Measurements from ENCODE around the gene SLC43A2. TPM values are rescaled to one million over a fixed set of nuclear protein-coding genes. Genes with fewer than 3 reads are reported as not detected.

Gene SLC43A2
- total RNA-seq, 2 donors from 2014 or later, result 14.0 to 18.6 TPM

DNA sequence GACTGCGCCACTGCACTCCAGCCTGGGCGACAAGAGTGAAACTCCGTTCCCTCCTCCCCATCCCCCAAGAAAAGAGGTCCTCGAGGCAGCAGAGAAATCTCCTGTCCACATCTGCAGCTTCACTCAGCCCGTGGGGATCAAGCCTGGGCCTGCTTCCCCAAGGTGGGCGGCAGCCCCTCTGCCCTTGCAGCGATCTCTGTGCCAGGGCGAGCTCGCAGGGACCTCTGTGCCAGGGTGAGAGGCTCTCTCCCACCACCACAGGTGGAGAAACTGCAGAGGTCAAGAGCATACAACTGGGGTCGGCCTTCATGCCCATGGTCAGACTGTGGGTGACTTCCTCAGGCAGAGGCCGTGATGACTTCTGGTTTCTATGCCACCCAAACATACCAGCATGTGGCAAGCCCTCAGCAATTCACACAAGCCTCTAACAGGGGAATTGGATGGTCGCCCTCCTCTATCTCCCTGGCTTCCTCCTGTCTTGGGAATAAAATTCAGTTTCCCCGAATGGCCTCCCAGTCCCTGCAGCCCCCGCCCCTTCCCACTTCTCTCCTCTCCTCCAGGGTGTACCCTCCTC is 5.5 kb downstream of the SLC43A2 start:
- H3K27me3 Mint-ChIP-seq (ENCODE audit: insufficient read depth), result peaks cover 14% of the 10 kb centered on the region
- TF ChIP-seq, protein P1, sequence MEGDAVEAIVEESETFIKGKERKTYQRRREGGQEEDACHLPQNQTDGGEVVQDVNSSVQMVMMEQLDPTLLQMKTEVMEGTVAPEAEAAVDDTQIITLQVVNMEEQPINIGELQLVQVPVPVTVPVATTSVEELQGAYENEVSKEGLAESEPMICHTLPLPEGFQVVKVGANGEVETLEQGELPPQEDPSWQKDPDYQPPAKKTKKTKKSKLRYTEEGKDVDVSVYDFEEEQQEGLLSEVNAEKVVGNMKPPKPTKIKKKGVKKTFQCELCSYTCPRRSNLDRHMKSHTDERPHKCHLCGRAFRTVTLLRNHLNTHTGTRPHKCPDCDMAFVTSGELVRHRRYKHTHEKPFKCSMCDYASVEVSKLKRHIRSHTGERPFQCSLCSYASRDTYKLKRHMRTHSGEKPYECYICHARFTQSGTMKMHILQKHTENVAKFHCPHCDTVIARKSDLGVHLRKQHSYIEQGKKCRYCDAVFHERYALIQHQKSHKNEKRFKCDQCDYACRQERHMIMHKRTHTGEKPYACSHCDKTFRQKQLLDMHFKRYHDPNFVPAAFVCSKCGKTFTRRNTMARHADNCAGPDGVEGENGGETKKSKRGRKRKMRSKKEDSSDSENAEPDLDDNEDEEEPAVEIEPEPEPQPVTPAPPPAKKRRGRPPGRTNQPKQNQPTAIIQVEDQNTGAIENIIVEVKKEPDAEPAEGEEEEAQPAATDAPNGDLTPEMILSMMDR (conservative IDR thresholded peaks at IDR 0.05), result no peak
- no peaks in the 10 kb centered on the region for H3K4me1 ChIP-seq (ENCODE audit: control insufficient read depth, insufficient read depth, low read length)
- H3K4me3 Mint-ChIP-seq, result no peak overlapping the region
- H3K27ac Mint-ChIP-seq, result no peak overlapping the region
- 89 to 96% methylated on average over 7 to 14 of the region's 14 CpGs for WGBS, 2 experiments (ENCODE audit: insufficient coverage in 1 of 2, insufficient read length in 1 of 2)
- no peaks in the 10 kb centered on the region for H3K9me3 Mint-ChIP-seq
- H3K9ac ChIP-seq (ENCODE audit: extremely low read depth, low read length, poor library complexity, severe bottlenecking), result no peak overlapping the region
- no peaks in the 10 kb centered on the region for H3K36me3 ChIP-seq (ENCODE audit: control insufficient read depth, insufficient read depth, low read length)
- H3K4me3 ChIP-seq (ENCODE audit: low read length), result no peak overlapping the region
- no peaks in the 10 kb centered on the region for H3K9me3 ChIP-seq (ENCODE audit: control insufficient read depth, low read length)
- H3K4me1 Mint-ChIP-seq, result peaks cover 26% of the 10 kb centered on the region
- no peak for DNase-seq
- H3K27me3 ChIP-seq (ENCODE audit: control insufficient read depth, insufficient read depth, low read length, poor library complexity, severe bottlenecking), result peaks cover 9% of the 10 kb centered on the region
- H3K36me3 Mint-ChIP-seq (ENCODE audit: low read depth), result peaks cover 4% of the 10 kb centered on the region
- H3K27ac ChIP-seq (ENCODE audit: low read depth, low read length), result no peak overlapping the region

DNA sequence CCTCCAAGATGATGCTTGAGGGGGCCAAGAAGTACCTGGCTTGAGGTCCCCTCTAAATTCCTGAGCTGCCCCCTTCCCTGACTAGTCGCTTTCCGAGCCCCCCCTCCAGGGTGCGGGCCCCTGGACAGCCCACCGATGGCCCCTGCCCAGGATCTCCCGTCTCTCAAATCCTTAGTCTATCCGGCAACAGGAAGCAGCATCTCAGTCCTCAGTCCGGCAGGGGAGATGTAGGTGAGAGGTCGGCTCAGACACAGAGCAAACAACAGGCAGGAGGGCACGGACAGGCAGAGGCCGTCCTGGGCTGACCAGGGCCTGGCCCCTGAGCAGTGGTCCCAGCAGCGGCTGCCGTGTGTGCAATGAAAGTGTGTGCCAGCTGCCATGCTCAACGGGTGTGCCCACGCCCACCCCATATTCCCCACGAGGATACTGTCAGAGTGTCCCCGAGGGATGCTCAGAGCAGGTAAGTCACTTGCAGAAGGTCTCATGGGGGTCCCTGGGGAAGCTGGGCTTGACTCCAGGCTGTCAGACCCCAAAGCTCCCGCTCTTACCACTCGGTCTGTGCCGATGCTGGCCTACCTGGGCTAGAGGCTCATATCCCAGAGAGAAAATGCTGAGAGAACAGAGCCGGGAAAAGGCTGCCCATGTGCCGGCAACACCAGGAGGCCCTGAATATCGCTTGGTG is 7.2 kb downstream of the SLC43A2 start:
- H3K4me3 Mint-ChIP-seq, result peak overlapping the region; percentile 25
- H3K27me3 Mint-ChIP-seq (ENCODE audit: insufficient read depth), result peaks cover 4% of the 10 kb centered on the region
- peaks cover 4% of the 10 kb centered on the region for H3K36me3 Mint-ChIP-seq (ENCODE audit: low read depth)
- Histone ChIP-seq H3K9ac (ENCODE audit: extremely low read depth, low read length, poor library complexity, severe bottlenecking) (no peak overlapping the region), H3K9me3 (ENCODE audit: control insufficient read depth, low read length) (no peaks in the 10 kb centered on the region), H3K27me3 (ENCODE audit: control insufficient read depth, insufficient read depth, low read length, poor library complexity, severe bottlenecking) (no peaks in the 10 kb centered on the region), H3K4me3 (ENCODE audit: low read length) (no peak overlapping the region), H3K4me1 (ENCODE audit: control insufficient read depth, insufficient read depth, low read length) (no peaks in the 10 kb centered on the region), H3K27ac (ENCODE audit: low read depth, low read length) (no peak overlapping the region), H3K36me3 (ENCODE audit: control insufficient read depth, insufficient read depth, low read length) (no peaks in the 10 kb centered on the region)
- H3K9me3 Mint-ChIP-seq, result no peaks in the 10 kb centered on the region
- H3K27ac Mint-ChIP-seq, result peak overlapping the region; percentile 55
- DNase-seq, result no peak
- TF ChIP-seq, protein P1 (conservative IDR thresholded peaks at IDR 0.05), result no peak
- WGBS, 2 experiments (ENCODE audit: insufficient coverage in 1 of 2, insufficient read length in 1 of 2), result 84 to 90% methylated on average over 14 to 22 of the region's 22 CpGs
- H3K4me1 Mint-ChIP-seq, result peaks cover 16% of the 10 kb centered on the region

DNA sequence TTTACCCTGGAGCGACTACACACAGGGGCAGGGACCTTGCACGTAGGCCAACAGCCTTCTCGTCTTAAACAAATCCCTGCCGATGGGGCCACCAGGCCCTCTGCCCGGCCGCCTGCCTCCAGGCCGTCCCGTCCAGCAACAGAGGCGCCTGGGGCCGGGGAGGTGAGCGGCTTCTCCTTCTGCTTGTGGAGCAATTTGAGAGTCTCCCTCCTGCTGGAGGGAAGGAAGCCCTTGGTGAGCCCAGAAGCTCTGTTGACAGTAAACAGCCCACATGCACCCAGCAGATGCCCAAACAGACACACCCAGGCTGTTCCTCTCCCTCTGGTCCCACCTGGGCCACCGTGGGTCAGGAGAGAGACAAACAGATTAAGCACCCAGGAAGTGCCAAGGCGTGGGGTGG is 8.1 kb downstream of the SLC43A2 start:
- 86 to 93% methylated on average over 8 to 13 of the region's 13 CpGs for WGBS, 2 experiments (ENCODE audit: insufficient coverage in 1 of 2, insufficient read length in 1 of 2)

More for the DNA sequence above, 8.1 kb downstream of the SLC43A2 start:
- H3K4me1 ChIP-seq (ENCODE audit: control insufficient read depth, insufficient read depth, low read length), result no peaks in the 10 kb centered on the region
- no peak overlapping the region for H3K27ac ChIP-seq (ENCODE audit: low read depth, low read length)
- H3K9ac ChIP-seq (ENCODE audit: extremely low read depth, low read length, poor library complexity, severe bottlenecking), result no peak overlapping the region
- H3K27me3 Mint-ChIP-seq (ENCODE audit: insufficient read depth), result peaks cover 1% of the 10 kb centered on the region
- H3K9me3 Mint-ChIP-seq, result no peaks in the 10 kb centered on the region
- no peaks in the 10 kb centered on the region for H3K36me3 ChIP-seq (ENCODE audit: control insufficient read depth, insufficient read depth, low read length)
- H3K27ac Mint-ChIP-seq, result no peak overlapping the region
- peaks cover 7% of the 10 kb centered on the region for H3K36me3 Mint-ChIP-seq (ENCODE audit: low read depth)
- no peak overlapping the region for H3K4me3 Mint-ChIP-seq
- peaks cover 10% of the 10 kb centered on the region for H3K4me1 Mint-ChIP-seq
- no peaks in the 10 kb centered on the region for H3K9me3 ChIP-seq (ENCODE audit: control insufficient read depth, low read length)
- TF ChIP-seq, protein P1 (conservative IDR thresholded peaks at IDR 0.05), result no peak
- DNase-seq, result no peak
- H3K27me3 ChIP-seq (ENCODE audit: control insufficient read depth, insufficient read depth, low read length, poor library complexity, severe bottlenecking), result no peaks in the 10 kb centered on the region
- H3K4me3 ChIP-seq (ENCODE audit: low read length), result no peak overlapping the region

All from endodermal cell (in vitro differentiated cells).